ENCODE results near the gene TEX261.

DNA sequence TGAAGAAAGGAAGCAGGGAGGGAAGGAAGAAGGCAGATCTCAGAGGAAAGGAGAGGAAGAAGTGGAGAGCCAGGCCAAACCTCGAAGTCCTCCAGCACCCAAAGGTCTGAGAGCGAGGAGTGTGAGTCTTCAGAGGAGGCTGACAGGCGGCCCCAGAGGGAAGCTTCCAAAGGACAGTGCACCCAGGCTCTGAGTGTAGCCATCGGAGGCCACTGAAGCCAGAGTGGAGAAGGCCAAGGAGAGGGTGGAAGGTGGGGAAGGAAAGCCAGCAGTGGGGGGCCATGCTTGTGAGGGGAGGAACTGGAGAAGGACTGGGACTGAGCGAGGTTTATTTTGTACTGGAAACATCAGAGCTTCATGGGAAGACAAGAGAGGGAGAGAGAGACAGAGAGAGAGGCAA lies 53.0 kb downstream of the TEX261 start:
- TF ChIP-seq CTCF (conservative IDR thresholded peaks at IDR 0.05; ENCODE audit: low read depth, low read length) (no peak), EZH2 (IDR thresholded peaks at IDR 0.05; ENCODE audit: low read length, unreplicated experiment) (no peak)
